HepG2 (cell line): ENCODE data around the gene DUXA. TPM values are rescaled to one million over a fixed set of nuclear protein-coding genes. Genes with fewer than 3 reads are reported as not detected.

Experiments used
- CHD4 ChIP-seq: fragments of 200-600 bp; sonication (generic); IDR thresholded peaks from 2 replicates; pipeline ENCODE4 v1.7.0; 2017; ENCODE audit warnings: mild to moderate bottlenecking, low read length, borderline replicate concordance
- JUND ChIP-seq: sonication (generic); formaldehyde crosslinking; IDR thresholded peaks from 2 replicates; pipeline ENCODE4 v1.8.0; 2022; ENCODE audit warnings: mild to moderate bottlenecking, missing genetic modification reagents
- KIAA2018 ChIP-seq: sonication (generic); formaldehyde crosslinking; IDR thresholded peaks from 2 replicates; pipeline ENCODE4 v1.5.0; 2020; ENCODE audit warnings: mild to moderate bottlenecking, missing genetic modification reagents, borderline replicate concordance
- PAXIP1 ChIP-seq: sonication (generic); formaldehyde crosslinking; conservative IDR thresholded peaks from 2 replicates; pipeline ENCODE4 v1.4.0; 2020; ENCODE audit warnings: mild to moderate bottlenecking, missing genetic modification reagents, moderate library complexity
- SSRP1 ChIP-seq: IDR thresholded peaks from 2 replicates; pipeline ENCODE4 v1.6.1; 2016; ENCODE audit warnings: control low read depth
- ZKSCAN8 ChIP-seq: IDR thresholded peaks from 2 replicates; pipeline ENCODE4 v1.6.1; 2016; ENCODE audit warnings: borderline replicate concordance, missing genetic modification reagents, missing compliant biosample characterization
- ZNF441 ChIP-seq: sonication (generic); formaldehyde crosslinking; IDR thresholded peaks from 2 replicates; pipeline ENCODE4 v1.7.0; 2021; ENCODE audit warnings: missing genetic modification reagents, borderline replicate concordance
- polyA plus RNA-seq, 8 experiments: library from polyadenylated mRNA; depleted of rRNA in 3 of 8; stranded (reverse) in 7 of 8; unstranded in 1 of 8; fragments of >200 nt; fragmentation: Illumina TruSeq in 4 of 8; extraction: Trizol in 4 of 8; gene quantifications; 2 replicates each; pipeline versions ENCODE4 v1.2.1 to v1.2.3, GENCODE V29; 2011 to 2016; ENCODE audit warnings: low read depth in 4 of 8, missing spikeins in 1 of 8, mixed read lengths in 1 of 8; ENCODE audit not compliant: insufficient read depth in 1 of 8
- total RNA-seq, 5 experiments: library from RNA; depleted of rRNA; stranded (reverse); fragments of >200 nt; fragmentation: Illumina TruSeq; extraction: Trizol; gene quantifications; 2 replicates each; pipeline ENCODE4 v1.2.3, GENCODE V29; 2016; ENCODE audit warnings: low read depth in 1 of 5
- TF ChIP-seq, protein P1 (sequence below): sonication (generic); formaldehyde crosslinking; IDR thresholded peaks from 2 replicates; pipeline ENCODE4 v1.8.1; 2023; ENCODE audit warnings: mild to moderate bottlenecking, inconsistent platforms, moderate library complexity, missing genetic modification reagents, borderline replicate concordance
- TF ChIP-seq, protein P2 (sequence below): sonication (generic); formaldehyde crosslinking; conservative IDR thresholded peaks from 2 replicates; pipeline ENCODE4 v1.4.0; 2020; ENCODE audit warnings: missing genetic modification reagents

Gene DUXA
- total and polyA plus RNA-seq, 2 of the 13 experiments (the other 11 are each of a cell fraction or from before 2014, with no cell fraction given) = not detected

DNA sequence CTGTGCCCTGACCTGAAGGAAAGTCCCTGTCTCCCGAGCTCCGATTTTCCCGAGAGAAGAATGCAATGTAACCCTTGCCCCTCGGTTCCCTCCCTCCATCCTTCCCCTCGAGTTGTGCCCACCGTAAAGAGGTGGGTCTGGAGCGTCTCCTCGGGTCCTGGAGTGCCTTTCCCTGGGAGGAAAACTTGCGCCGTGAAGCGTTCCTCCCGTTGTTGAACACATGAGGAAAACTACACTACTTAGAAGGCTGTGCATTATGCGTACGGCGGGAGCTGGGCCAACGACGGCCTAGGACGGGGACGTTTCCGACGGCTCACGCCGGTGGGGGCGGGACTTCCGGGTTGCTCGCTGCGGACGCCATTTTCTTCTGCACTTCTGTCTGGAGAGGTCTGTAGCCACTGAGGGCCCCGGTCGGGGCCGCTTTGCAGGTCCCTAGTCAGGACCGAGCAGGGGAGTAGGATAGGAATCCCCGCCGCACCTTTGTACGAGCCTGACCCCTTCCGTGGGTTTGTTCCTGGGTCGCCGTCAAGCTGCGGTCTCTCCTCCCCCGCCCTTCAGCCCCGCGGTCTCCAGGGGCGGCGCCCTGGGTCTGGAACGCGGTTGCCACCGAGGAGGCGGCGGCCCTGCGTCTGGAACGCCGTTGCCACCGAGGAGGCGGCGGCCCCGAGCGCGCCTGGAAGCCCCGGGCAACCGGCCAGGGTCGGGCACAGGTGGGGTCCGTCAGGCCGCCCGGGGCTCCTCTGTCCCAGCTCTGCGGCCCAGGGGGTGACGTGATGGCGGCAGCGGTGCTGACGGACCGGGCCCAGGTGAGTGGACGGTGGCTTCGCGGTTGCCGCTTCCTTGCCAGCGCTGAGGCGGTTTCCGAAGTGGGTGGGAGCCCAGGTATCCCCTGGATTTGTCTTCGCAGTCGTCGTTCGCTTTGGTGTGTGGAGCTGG, 24.1 kb upstream of the DUXA start, which contains the start of gene ZNF264 (continued):
- TF ChIP-seq PAXIP1 (CRISPR knock-in tag) = no peak
- peak; percentile 20; the same call in 1 of the 2 replicates for TF ChIP-seq ZNF441 (CRISPR knock-in tag)
- 0 out of 2 replicates have a peak, but pooled peaks have one; percentile 27 for TF ChIP-seq JUND (CRISPR knock-in tag)
- TF ChIP-seq, protein P1, sequence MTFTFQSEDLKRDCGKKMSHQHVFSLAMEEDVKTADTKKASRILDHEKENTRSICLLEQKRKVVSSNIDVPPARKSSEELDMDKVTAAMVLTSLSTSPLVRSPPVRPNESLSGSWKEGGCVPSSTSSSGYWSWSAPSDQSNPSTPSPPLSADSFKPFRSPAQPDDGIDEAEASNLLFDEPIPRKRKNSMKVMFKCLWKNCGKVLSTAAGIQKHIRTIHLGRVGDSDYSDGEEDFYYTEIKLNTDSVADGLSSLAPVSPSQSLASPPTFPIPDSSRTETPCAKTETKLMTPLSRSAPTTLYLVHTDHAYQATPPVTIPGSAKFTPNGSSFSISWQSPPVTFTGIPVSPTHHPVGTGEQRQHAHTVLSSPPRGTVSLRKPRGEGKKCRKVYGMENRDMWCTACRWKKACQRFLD (CRISPR knock-in tag) = no peak
- TF ChIP-seq SSRP1 (CRISPR knock-in tag) = no peak
- TF ChIP-seq CHD4 = peak; percentile 70; the same call in 1 of the 2 replicates
- TF ChIP-seq, protein P2, sequence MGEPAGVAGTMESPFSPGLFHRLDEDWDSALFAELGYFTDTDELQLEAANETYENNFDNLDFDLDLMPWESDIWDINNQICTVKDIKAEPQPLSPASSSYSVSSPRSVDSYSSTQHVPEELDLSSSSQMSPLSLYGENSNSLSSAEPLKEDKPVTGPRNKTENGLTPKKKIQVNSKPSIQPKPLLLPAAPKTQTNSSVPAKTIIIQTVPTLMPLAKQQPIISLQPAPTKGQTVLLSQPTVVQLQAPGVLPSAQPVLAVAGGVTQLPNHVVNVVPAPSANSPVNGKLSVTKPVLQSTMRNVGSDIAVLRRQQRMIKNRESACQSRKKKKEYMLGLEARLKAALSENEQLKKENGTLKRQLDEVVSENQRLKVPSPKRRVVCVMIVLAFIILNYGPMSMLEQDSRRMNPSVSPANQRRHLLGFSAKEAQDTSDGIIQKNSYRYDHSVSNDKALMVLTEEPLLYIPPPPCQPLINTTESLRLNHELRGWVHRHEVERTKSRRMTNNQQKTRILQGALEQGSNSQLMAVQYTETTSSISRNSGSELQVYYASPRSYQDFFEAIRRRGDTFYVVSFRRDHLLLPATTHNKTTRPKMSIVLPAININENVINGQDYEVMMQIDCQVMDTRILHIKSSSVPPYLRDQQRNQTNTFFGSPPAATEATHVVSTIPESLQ (CRISPR knock-in tag) = no peak
- no peak for TF ChIP-seq KIAA2018 (CRISPR knock-in tag)
- TF ChIP-seq ZKSCAN8 (CRISPR knock-in tag) = no peak
